ENCODE results near the gene SEMA4D.

The SEMA4D gene

DNA sequence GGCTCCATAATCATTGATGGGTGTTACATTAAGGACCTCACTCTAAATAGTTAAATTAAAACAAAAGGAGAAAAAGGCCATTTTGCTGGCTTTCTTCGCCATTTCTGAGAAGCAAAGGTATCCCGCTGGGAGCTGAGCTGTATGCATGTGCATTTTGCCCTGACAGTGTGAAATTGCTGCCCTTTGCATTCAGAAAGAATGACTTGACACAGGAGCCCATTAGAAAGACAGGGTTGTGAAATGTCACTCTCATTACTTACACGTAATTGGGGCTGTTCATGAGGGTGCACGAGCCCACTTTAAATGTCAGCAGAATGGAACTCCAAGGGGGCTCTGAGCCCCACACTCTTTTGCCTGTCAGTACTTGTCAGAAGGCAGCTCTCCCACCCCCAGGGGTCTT is 85.0 kb downstream of the SEMA4D start:
- CTCF ChIA-PET, result no interaction called here
- H3K4me3 ChIP-seq (ENCODE audit: low read depth, low read length), result no peak overlapping the region
- POLR2A ChIA-PET, result no interaction called here
- no peak for DNase-seq (ENCODE audit: low read depth, low spot score)
- TF ChIP-seq CTCF (IDR thresholded peaks at IDR 0.05; ENCODE audit: insufficient read depth, low read length, missing control alignments), result no peak

- H3K4me3 ChIP-seq (ENCODE audit: low read depth, low read length), result no peak overlapping the region
- no peak for TF ChIP-seq CTCF (IDR thresholded peaks at IDR 0.05; ENCODE audit: insufficient read depth, low read length, missing control alignments)
- CTCF ChIA-PET, result no interaction called here
- POLR2A ChIA-PET, result no interaction called here
- DNase-seq (ENCODE audit: low read depth, low spot score), result no peak
Observed at GRCh38 chr9:89412541-89412940, 85.4 kb downstream of the SEMA4D start.

- POLR2A ChIA-PET, result no interaction called here
- no peak for DNase-seq (ENCODE audit: low read depth, low spot score)
- CTCF ChIA-PET, result interaction anchor here (2.1 kb wide), 1 partner anchor 137 kb away, joined by 14 read pairs; no protein-coding TSS in a partner anchor
- H3K4me3 ChIP-seq (ENCODE audit: low read depth, low read length), result no peak overlapping the region
- no peak for TF ChIP-seq CTCF (IDR thresholded peaks at IDR 0.05; ENCODE audit: insufficient read depth, low read length, missing control alignments)
Observed at GRCh38 chr9:89411759-89412158, 86.2 kb downstream of the SEMA4D start.

GRCh38 chr9:89410641-89411350 is 87.1 kb downstream of the SEMA4D start:
- no peak for TF ChIP-seq CTCF (IDR thresholded peaks at IDR 0.05; ENCODE audit: insufficient read depth, low read length, missing control alignments)
- CTCF ChIA-PET, result interaction anchor here (2.1 kb wide), 1 partner anchor 138 kb away, joined by 14 read pairs; no protein-coding TSS in a partner anchor
- H3K4me3 ChIP-seq (ENCODE audit: low read depth, low read length), result no peak overlapping the region
- no peak for DNase-seq (ENCODE audit: low read depth, low spot score)
- POLR2A ChIA-PET, result no interaction called here

DNA sequence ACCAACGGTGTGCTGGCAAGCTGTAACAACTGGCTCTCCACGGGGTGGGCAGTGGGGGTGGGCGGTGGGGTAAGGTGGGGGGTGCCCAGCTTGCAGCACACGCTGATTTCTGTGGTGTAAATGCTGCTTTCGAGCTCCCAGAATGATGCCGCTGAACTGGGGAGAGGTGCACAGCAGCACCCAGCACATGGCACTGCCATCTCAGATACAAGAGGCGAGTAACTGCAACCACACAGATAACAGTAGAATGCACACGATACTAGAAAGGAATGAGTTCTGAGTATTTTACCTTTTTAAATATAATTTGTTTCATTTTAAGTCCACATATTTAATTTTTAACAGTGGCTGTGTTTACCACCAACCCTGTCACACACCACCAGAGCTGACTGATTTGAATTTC is 87.9 kb downstream of the SEMA4D start:
- H3K4me3 ChIP-seq (ENCODE audit: low read depth, low read length), result no peak overlapping the region
- POLR2A ChIA-PET, result no interaction called here
- no peak for TF ChIP-seq CTCF (IDR thresholded peaks at IDR 0.05; ENCODE audit: insufficient read depth, low read length, missing control alignments)
- CTCF ChIA-PET, result interaction anchor here (2.1 kb wide), 1 partner anchor 139 kb away, joined by 14 read pairs; no protein-coding TSS in a partner anchor
- DNase-seq (ENCODE audit: low read depth, low spot score), result no peak

DNA sequence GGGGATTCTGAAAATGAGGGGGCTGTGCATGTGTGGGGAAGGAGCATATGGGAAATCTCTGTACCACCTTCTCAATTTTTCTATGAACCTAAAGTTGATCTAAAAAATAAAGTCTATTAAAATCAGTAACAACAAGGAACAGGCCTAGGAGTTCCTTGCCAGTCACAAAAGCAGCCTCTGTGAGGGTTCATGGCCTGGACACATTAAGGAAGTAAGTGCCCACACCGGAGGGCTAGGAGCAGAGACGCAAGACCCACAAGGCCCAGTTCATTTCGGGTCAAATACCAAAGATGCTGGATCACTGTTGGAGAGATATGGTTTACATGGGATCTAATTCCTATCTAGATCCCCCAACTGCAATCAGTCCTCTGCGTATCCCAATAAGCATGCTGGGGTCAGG is 88.4 kb downstream of the SEMA4D start:
- no peak overlapping the region for H3K4me3 ChIP-seq (ENCODE audit: low read depth, low read length)
- DNase-seq (ENCODE audit: low read depth, low spot score), result no peak
- TF ChIP-seq CTCF (IDR thresholded peaks at IDR 0.05; ENCODE audit: insufficient read depth, low read length, missing control alignments), result no peak
- ChIA-PET POLR2A (no interaction called here), CTCF (no interaction called here)
